CD4-positive, alpha-beta T cell treated with Interleukin-15 for 4 hours (primary cell): ENCODE data around the gene PPP6R2.

Source experiments
- DNase-seq: peaks from one replicate; pipeline ENCODE4 v3.0.0-alpha.2; 2020; ENCODE audit warnings: low spot score

PPP6R2 gene

DNA sequence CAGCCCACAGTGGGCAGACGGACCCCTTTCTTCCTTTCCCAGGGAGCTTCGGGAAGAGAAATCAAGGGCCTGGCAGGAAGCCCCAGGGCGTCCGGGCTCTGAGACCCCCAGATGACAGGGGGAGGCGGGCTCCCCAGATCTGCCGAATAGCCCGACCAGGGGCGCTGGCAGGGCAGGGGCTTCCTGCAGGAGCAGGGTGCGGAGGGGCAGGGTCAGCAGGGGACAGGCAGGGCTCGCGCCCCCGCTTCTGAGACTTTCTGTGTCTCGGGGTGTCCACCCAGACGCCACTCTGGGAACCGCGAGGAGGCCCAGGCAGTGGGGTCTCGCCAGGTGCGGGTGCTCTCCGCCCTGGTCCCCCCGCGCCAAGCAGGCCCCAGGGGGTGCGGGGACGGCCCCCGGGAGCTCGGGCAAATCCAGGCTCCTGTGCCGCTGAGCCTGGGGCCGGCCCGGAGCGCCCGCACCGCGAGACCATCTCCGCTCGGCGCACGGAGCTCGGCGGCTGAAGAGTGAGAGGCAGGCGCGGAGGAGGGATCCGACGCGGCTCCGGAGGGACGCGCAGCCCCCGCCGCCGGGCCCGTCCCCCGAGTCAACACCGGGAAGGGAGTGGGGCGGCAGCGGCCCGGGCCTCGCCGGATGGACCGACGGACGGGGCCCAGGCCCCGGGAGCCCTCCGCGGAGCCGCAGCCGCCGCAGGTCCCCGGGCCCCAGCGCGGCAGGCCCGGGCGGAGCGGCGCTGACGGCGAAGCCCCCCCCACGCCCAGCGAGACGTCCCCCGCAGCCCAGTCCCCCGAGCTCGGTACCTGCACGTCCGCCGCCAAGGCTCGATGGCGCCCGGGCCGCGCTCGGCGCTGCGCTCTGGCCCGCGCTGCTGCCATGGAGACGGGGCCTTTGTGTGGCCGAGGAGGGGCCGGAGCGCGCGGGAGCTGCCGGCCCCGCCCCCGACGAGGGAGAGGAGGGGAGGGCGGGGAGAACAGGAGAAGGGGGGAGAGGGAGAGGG, 36.1 kb upstream of the PPP6R2 start, which contains the start of gene PLXNB2:
TSS of gene PLXNB2 (minus strand) at position 894 of the 997 bp plus-strand sequence. CDS start 17,062 bp downstream, outside the sequence.
- no peak for DNase-seq

DNA sequence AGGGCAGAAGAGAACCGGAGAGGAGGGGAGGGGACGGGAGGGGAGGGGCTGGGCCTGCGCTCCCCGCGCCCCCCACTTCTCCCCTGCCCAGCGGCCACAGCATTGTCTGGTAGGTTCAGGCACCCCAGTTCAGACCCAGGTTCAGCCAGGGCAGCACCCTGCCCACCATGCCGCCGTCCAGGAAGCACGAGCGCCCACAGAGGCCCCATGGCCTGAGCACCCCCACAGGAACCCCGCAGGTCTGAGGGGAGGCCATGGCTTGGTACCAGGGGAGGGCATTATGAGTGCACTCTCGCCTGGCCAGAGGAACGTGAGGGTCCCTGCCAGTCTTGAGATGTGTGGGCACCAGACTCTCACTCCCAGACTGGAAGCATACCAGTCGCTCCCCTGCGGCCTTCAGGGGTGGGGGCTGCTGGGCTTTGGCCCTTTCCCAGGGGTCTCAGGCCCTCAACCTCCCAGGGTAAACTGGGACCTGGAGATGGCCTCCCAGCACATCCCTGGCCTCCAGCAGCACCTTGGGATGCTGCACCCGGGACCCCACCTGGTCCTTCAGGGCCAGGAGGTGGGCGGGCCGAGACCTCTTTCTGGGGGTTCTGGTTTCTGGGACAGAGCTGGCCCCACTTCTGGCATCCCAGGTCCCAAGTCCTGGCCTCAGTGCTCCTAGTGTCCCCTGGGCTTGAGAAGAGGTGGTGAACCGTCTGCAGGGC, 35.1 kb upstream of the PPP6R2 start:
- no peak for DNase-seq

GRCh38 chr22:50308597-50308935, 34.6 kb upstream of the PPP6R2 start:
- no peak for DNase-seq

DNA sequence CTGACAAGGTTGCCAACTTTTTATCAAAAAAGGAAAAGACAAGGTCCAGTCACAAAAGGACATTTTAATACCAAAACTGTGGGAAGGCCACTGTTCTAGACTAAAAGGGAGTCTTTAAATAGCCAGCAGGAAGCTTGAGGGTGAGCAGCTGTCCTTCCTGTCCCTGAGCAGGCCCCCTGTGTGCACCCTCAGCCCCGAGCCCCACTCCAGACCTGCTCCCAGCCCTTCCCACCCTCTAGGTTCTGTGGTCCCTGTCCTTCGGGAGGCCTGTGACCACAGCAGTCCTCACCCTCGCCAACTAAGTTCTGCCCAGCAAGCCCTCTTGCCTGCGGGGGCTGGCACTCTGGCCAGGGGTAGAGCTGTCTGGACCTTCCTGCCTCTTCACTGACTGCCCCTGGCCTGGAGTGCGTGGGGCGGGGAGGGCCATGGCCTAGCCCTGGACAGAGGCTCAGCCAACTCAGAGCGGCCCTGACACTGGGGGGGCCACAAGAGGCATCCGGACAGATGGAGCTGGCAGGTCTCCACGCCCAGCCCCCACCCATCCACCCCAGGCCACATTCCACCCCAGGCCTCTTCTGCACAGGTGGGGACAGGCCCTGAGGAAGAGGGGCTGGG, 34.0 kb upstream of the PPP6R2 start:
- DNase-seq = no peak

GRCh38 chr22:50309601-50309991, 33.5 kb upstream of the PPP6R2 start:
- DNase-seq = no peak

DNA sequence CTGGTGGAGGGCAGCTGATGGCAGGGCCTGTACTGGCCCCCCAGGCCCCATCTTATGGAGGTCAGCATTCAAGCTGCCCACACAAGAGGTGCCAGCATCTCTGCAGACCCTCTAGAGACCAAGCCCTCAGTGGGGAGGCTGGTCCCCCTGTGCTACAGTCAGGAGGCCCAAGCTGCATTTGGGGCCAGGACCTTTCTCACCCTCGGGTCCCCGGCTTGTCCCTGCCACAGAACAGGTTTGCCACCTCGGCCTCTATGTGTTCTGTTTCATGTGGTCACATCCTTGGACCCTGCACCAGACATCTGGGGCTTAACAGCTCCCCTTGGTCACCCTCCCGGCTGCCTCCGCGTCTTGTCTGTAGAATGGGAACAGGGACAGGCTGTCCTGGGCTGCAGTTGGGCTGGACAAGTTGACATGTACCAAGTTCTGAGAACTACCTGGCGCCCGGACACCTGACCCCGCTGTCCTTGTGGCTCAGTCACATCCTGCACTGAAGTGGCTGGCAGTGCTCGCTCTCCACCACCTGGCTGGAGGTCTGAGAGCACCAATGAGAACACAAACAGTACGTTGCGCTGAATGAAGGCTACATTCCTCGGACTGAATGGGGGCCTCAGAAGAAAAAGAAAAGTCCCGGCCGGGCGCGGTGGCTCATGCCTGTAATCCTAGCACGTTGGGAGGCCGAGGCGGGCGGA, 33.0 kb upstream of the PPP6R2 start:
- DNase-seq = no peak

GRCh38 chr22:50310949-50311444, 32.1 kb upstream of the PPP6R2 start:
- no peak for DNase-seq

GRCh38 chr22:50311606-50312351, 31.3 kb upstream of the PPP6R2 start:
- no peak for DNase-seq

DNA sequence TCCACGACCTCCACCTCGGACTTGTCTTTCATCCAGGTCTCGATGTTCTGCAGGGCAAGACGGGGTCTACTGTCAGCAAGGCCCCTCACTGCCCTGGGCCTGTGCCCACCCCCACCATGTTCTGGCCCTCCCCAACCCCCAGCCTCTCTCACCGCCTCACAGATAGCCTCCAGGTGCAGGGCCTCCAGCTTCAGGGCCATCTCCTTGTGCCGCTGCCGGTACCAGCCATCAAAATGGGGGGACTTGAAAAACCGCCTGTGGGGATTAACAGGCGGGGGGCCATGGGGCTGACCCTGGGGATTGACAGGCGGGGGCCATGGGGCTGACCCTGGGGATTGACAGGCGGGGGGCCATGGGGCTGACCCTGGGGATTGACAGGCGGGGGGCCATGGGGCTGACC, 30.8 kb upstream of the PPP6R2 start:
- DNase-seq = no peak

DNA sequence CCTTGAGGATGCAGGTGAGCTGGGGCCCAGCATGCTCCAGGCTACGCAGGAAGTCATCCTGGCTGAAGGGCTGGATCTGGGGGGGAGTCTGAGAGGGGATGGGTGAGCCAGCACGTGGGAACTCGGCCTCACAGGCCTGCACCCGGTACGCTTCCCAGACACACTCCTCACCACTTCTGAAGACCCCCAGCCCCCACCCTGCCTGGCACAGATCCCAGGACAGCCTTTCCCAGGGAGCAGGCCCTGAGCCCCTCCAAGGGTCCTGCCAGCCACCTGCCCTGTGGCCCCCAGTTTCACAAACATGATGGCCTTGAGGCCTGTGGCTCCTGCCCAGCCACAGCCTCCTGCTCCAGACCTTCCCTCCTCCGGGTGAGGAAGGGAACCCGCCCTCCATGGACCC, 30.1 kb upstream of the PPP6R2 start:
- DNase-seq = no peak

- DNase-seq = no peak
Observed at GRCh38 chr22:50313600-50313999, 29.5 kb upstream of the PPP6R2 start.

- no peak for DNase-seq
Observed at GRCh38 chr22:50314081-50314454, 29.1 kb upstream of the PPP6R2 start.

DNA sequence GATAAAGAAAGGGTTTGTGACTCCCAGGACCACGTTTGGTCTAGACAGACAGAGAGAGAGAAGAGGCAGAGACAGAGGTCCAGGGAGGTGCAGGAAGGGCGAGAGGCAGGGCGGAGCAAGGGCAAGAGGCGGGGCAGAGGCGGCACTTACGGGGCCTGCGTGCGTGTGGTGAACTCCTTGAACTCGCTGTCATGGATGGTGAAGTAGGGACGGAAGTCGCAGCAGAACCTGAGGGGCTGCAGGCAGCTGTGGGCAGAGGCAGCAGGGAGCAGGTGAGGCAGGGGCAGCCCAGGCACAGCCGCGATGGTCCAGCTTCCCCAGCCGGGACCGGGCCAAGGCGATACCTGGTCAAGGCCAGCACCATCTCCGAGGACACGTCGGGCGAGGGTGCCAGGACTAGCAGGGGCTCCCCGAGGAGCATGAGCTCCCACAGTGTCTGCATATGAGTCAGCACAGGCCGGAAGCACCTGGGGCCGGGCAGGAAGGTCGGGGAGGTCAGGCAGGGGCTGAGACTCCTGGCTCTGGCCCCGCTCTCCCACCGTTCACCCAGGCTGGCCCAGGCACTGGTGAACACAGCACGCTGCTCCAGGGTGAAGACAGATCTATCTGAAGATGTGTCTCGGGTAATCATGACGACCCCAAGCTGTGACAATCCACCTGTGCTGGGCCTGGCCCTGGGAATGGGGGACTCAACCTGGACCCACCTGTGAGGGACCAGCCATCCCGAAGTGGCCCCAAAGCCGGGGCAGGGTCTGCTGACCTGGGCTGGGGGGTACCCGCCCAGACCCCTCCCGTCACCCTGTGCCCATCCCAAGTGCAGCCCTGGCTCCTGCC, 28.5 kb upstream of the PPP6R2 start:
- peak; percentile 67 for DNase-seq

GRCh38 chr22:50315289-50316113, 27.6 kb upstream of the PPP6R2 start:
- no peak for DNase-seq

DNA sequence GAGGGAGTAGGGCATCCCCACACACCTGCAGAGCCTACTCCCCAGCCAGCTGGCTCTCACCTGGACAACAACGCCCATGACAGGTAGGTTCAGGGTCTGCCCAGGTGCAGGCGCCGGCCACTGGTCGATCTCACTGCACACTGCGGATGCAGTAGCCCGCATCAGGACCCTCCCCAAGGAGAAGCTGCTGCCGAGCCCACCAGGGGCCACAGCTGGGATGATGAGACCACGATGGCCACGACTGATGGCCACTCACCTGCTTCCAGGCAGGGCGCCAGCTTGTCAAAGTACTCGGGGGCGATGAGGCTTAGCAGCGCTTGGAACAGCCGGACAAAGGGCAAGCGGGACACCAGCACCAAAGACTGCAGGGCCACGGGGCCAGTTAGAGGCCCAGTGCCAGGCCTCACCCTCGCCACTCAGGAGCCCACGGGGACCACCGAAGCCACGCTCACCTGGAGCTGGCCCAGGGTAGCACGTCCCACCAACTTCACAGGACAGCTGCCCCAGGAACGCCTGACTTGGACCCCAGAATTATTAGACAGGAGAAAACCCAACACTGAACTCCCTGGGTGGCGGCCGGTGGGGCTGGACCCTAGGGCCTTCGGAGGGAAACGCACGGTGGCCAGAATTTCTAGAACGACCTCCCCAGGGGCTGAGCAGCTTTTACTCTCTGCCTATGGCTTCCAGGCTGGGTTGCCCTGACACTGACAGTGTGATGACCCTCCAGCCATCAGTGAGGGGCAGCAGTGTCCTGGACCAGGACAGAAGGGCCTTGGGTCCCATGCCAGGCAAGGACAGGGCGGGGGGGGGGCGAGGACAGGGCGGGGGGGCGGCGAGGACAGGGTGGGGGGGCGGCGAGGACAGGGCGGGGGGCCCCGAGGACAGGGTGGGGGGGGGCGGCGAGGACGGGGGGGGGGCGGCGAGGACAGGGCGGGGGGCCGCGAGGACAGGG, 26.7 kb upstream of the PPP6R2 start:
- DNase-seq = no peak

- no peak for DNase-seq
Observed at GRCh38 chr22:50317178-50317577, 25.9 kb upstream of the PPP6R2 start.

DNA sequence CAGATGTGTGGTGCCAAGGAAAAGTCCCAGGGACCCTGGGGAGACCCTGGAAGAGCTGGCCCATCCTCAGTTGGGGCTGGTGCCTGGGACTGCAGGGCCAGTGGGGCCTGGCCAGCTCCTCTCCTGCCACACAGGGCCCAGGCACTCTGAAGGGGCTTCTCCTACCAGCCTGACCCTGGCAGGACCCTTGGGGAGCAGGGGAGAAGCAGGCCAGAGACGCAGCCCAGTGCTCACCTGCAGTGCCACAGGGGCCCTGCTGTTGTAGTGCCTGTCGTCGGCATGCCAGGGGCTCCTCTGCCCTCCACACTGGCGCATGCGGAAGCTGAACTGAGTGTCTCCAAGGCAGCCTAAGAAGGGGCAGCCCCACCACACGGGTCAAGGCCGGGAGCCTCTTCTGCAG, 25.5 kb upstream of the PPP6R2 start:
- no peak for DNase-seq

DNA sequence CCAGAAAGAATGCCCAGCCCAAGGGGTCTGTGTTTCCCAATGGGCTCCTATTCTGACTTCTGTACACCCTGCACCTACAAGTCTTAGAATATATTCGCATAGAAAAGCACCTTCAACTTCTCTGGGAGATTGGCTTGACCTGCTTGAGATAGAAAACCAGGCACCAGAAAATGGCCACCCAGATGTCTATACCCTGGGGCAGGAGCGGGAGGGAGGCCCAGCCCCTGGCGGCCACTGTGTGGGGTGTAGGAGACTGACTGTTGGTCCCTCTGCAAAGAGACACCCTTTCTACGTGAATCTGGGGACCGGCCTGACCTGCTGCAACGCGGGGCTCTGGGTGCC, 24.8 kb upstream of the PPP6R2 start:
- DNase-seq = no peak
